GM23338 (cell line): ENCODE measurements around the gene TSPAN10. TPM values are rescaled to one million over a fixed set of nuclear protein-coding genes. Genes with fewer than 3 reads are reported as not detected.

ENCODE experiments used
- ATAC-seq: fragments of 200-7000 bp; cut with Tn5 transposase; 3 replicates; pipeline ENCODE4 v1.9.1; 2020
- DNase-seq: peaks from one replicate; pipeline ENCODE4 v3.0.0-alpha.2; 2015; ENCODE audit warnings: low spot score
- H2AFZ ChIP-seq: fragments of 200-600 bp; sonication (generic); 2 replicates; pipeline ENCODE4 v1.8.0; 2016; ENCODE audit warnings: antibody characterized with exemption, mild to moderate bottlenecking, moderate library complexity
- H3F3A ChIP-seq: fragments of 200-600 bp; sonication (generic); replicated peaks from 2 replicates; pipeline ENCODE4 v1.8.0; 2017; ENCODE audit warnings: antibody characterized with exemption, mixed run types, low read depth
- H3K27ac ChIP-seq: fragments of 200-600 bp; sonication (generic); 2 replicates; pipeline ENCODE4 v1.6.1; 2016; ENCODE audit warnings: low read depth
- H3K27me3 ChIP-seq: fragments of 200-600 bp; sonication (generic); 2 replicates; pipeline ENCODE4 v1.8.0; 2016; ENCODE audit warnings: mild to moderate bottlenecking, mixed run types, moderate library complexity; ENCODE audit not compliant: insufficient read depth
- H3K36me3 ChIP-seq: fragments of 200-600 bp; sonication (generic); 2 replicates; pipeline ENCODE4 v1.8.0; 2016; ENCODE audit warnings: mild to moderate bottlenecking; ENCODE audit not compliant: insufficient read depth
- H3K4me1 ChIP-seq: fragments of 200-600 bp; sonication (generic); 2 replicates; pipeline ENCODE4 v1.8.0; 2016; ENCODE audit warnings: mild to moderate bottlenecking, moderate library complexity; ENCODE audit not compliant: insufficient read depth
- H3K4me2 ChIP-seq: fragments of 200-600 bp; sonication (generic); 2 replicates; pipeline ENCODE4 v1.7.1; 2017; ENCODE audit warnings: mixed run types
- H3K4me3 ChIP-seq: fragments of 200-600 bp; sonication (generic); 2 replicates; pipeline ENCODE4 v1.6.1; 2016; ENCODE audit warnings: mixed run types
- H3K79me2 ChIP-seq: fragments of 200-600 bp; sonication (generic); replicated peaks from 2 replicates; pipeline ENCODE4 v1.8.0; 2017; ENCODE audit warnings: mild to moderate bottlenecking; ENCODE audit not compliant: insufficient read depth
- H3K9me2 ChIP-seq: fragments of 200-600 bp; sonication (generic); 2 replicates; pipeline ENCODE4 v1.8.0; 2017; ENCODE audit not compliant: insufficient read depth
- H4K20me1 ChIP-seq: fragments of 200-600 bp; sonication (generic); replicated peaks from 2 replicates; pipeline ENCODE4 v1.8.0; 2017; ENCODE audit warnings: mild to moderate bottlenecking; ENCODE audit not compliant: insufficient read depth
- H3K27ac Mint-ChIP-seq: 2 replicates; pipeline ENCODE4 v1.8.0; 2020; ENCODE audit warnings: inconsistent platforms, mild to moderate bottlenecking, moderate library complexity, mixed read lengths
- H3K27me3 Mint-ChIP-seq: 3 replicates; pipeline ENCODE4 v1.8.0; 2022; ENCODE audit warnings: low read depth, mild to moderate bottlenecking, moderate library complexity, mixed read lengths, inconsistent platforms; ENCODE audit not compliant: insufficient read depth, poor library complexity
- H3K36me3 Mint-ChIP-seq: 3 replicates; pipeline ENCODE4 v1.8.0; 2021; ENCODE audit warnings: low read depth, mild to moderate bottlenecking, inconsistent platforms, moderate library complexity, mixed read lengths
- H3K4me1 Mint-ChIP-seq: 3 replicates; pipeline ENCODE4 v1.8.0; 2020; ENCODE audit warnings: mild to moderate bottlenecking, inconsistent platforms, mixed read lengths
- H3K4me3 Mint-ChIP-seq: 3 replicates; pipeline ENCODE4 v1.8.0; 2021; ENCODE audit warnings: moderate library complexity, mild to moderate bottlenecking, inconsistent platforms, mixed read lengths
- H3K9me3 Mint-ChIP-seq: 3 replicates; pipeline ENCODE4 v1.8.0; 2020; ENCODE audit warnings: moderate library complexity, mild to moderate bottlenecking, inconsistent platforms, mixed read lengths
- CREB1 ChIP-seq: fragments of 250-450 bp; sonication (Bioruptor Pico); IDR thresholded peaks from 2 replicates; pipeline ENCODE4 v1.5.0; 2020; ENCODE audit warnings: low read depth, mild to moderate bottlenecking, moderate library complexity
- EZH2 ChIP-seq: fragments of 200-600 bp; sonication (generic); IDR thresholded peaks from one replicate; pipeline ENCODE4 v1.8.0; 2017; ENCODE audit warnings: antibody characterized with exemption, mild to moderate bottlenecking, low read depth; ENCODE audit not compliant: unreplicated experiment
- EZH2phosphoT487 ChIP-seq: fragments of 200-600 bp; sonication (generic); IDR thresholded peaks from one replicate; pipeline ENCODE4 v1.8.1; 2018; ENCODE audit warnings: antibody characterized with exemption; ENCODE audit not compliant: unreplicated experiment
- JUNB ChIP-seq: IDR thresholded peaks from one replicate; pipeline ENCODE4 v1.6.1; 2016; ENCODE audit warnings: antibody characterized with exemption; ENCODE audit not compliant: unreplicated experiment
- NANOG ChIP-seq: IDR thresholded peaks from 2 replicates; pipeline ENCODE4 v1.6.1; 2016; ENCODE audit warnings: antibody characterized with exemption, borderline replicate concordance
- POLR2AphosphoS5 ChIP-seq: IDR thresholded peaks from 2 replicates; pipeline ENCODE4 v1.6.1; 2016; ENCODE audit warnings: antibody characterized with exemption, low read depth
- REST ChIP-seq: IDR thresholded peaks from one replicate; pipeline ENCODE4 v1.6.1; 2018; ENCODE audit warnings: antibody characterized with exemption; ENCODE audit not compliant: unreplicated experiment
- STAT1 ChIP-seq: IDR thresholded peaks from one replicate; pipeline ENCODE4 v1.6.1; 2016; ENCODE audit warnings: antibody characterized with exemption; ENCODE audit not compliant: unreplicated experiment
- ZNF114 ChIP-seq: fragments of 250-450 bp; sonication (Bioruptor Pico); IDR thresholded peaks from 2 replicates; pipeline ENCODE4 v1.5.0; 2020; ENCODE audit warnings: mild to moderate bottlenecking, moderate library complexity
- ZNF462 ChIP-seq: fragments of 250-450 bp; sonication (Bioruptor Pico); IDR thresholded peaks from 2 replicates; pipeline ENCODE4 v1.5.0; 2020; ENCODE audit warnings: mild to moderate bottlenecking, moderate library complexity
- polyA plus RNA-seq: library from polyadenylated mRNA; unstranded; fragments of >200 nt; fragmentation: Nextera tagmentation; extraction: Ambion mirVana; gene quantifications from 2 replicates; pipeline ENCODE4 v1.2.1, GENCODE V29; 2016
- total RNA-seq: library from RNA; depleted of rRNA; stranded (reverse); fragments of >200 nt; shearing (Covaris generic); gene quantifications from 2 replicates; pipeline ENCODE4 v1.2.3, GENCODE V29; 2014
- TF ChIP-seq, protein P1 (sequence below): IDR thresholded peaks from 2 replicates; pipeline ENCODE4 v1.6.1; 2016; ENCODE audit warnings: antibody characterized with exemption

Gene TSPAN10
- total and polyA plus RNA-seq, 2 experiments from 2014 or later: 0.66 to 1.2 TPM

- H4K20me1 ChIP-seq: peaks cover 8% of the 10 kb centered on the region; the same call in 1 of the 2 replicates
- DNase-seq: peak; percentile 100
- peak within 1 kb of the TSS; percentile 96 for H3K4me3 ChIP-seq
- Mint-ChIP-seq H3K9me3 (no peaks in the 10 kb centered on the region; the same call in 2 of the 3 replicates), H3K4me3 (peak within 1 kb of the TSS; percentile 92), H3K4me1 (peaks cover 12% of the 10 kb centered on the region), H3K27me3 (peaks cover 11% of the 10 kb centered on the region), H3K27ac (peak within 1 kb of the TSS; percentile 80), H3K36me3 (peaks cover 32% of the 10 kb centered on the region)
- H3K27ac ChIP-seq: no peak within 1 kb of the TSS
- no peaks in the 10 kb centered on the region for H3K36me3 ChIP-seq
- peaks cover 48% of the 10 kb centered on the region for H3K79me2 ChIP-seq
- no peaks in the 10 kb centered on the region for H3K9me2 ChIP-seq
- H3K27me3 ChIP-seq: no peaks in the 10 kb centered on the region
- H3F3A ChIP-seq: peaks cover 18% of the 10 kb centered on the region
- H2AFZ ChIP-seq: 0 out of 2 replicates have a peak within 1 kb of the TSS, but pooled peaks have one; percentile 69
- ATAC-seq: peak; percentile 94
- TF ChIP-seq POLR2AphosphoS5 (peak; percentile 78), EZH2phosphoT487 (no peak), CREB1 (CRISPR knock-in tag) (peak; percentile 61; the same call in 1 of the 2 replicates), NANOG (no peak), REST (no peak), JUNB (no peak), EZH2 (no peak), ZNF114 (CRISPR knock-in tag) (no peak), ZNF462 (CRISPR knock-in tag) (no peak), STAT1 (no peak)
- TF ChIP-seq, protein P1, sequence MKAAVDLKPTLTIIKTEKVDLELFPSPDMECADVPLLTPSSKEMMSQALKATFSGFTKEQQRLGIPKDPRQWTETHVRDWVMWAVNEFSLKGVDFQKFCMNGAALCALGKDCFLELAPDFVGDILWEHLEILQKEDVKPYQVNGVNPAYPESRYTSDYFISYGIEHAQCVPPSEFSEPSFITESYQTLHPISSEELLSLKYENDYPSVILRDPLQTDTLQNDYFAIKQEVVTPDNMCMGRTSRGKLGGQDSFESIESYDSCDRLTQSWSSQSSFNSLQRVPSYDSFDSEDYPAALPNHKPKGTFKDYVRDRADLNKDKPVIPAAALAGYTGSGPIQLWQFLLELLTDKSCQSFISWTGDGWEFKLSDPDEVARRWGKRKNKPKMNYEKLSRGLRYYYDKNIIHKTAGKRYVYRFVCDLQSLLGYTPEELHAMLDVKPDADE: no peak; the same call in 1 of the 2 replicates
- peaks cover 6% of the 10 kb centered on the region for H3K4me1 ChIP-seq
- peak within 1 kb of the TSS; percentile 99 for H3K4me2 ChIP-seq
Measured at GRCh38 chr17:81683584-81684441, 46.8 kb downstream of the TSPAN10 start, which contains the start of the genes ARL16 and HGS. Gene ARL16 (minus strand): TSS chr17:81683797. CDS start chr17:81683753, 44 bp downstream. Gene HGS (plus strand): TSS chr17:81684011. CDS start chr17:81684067, 56 bp downstream.
